Transverse colon (tissue), 4 donors: Measurements from ENCODE around the gene ASIC2. TPM values are rescaled to one million over a fixed set of nuclear protein-coding genes. Genes with fewer than 3 reads are reported as not detected.

Experiments
- DNase-seq: peaks from one replicate; pipeline ENCODE4 v3.0.0-alpha.2; 2019
- H3K27ac ChIP-seq, 4 donors: fragments of 200-600 bp; sonication (generic); 2 replicates each; pipeline ENCODE4 v1.5.1; 2016 to 2018; ENCODE audit warnings: inconsistent platforms in 4 of 4
- H3K27me3 ChIP-seq: fragments of 200-600 bp; sonication (generic); 2 replicates; pipeline ENCODE4 v1.5.1; 2017; ENCODE audit warnings: inconsistent platforms
- H3K36me3 ChIP-seq, 4 donors: fragments of 200-600 bp; sonication (generic); 2 replicates each; pipeline ENCODE4 v1.5.1; 2017 to 2019; ENCODE audit warnings: inconsistent platforms in 4 of 4
- H3K4me1 ChIP-seq, 4 donors: fragments of 200-600 bp; sonication (generic); 2 replicates each; pipeline ENCODE4 v1.5.1; 2017 to 2020; ENCODE audit warnings: inconsistent platforms in 4 of 4
- H3K4me3 ChIP-seq, 4 donors: fragments of 200-600 bp; sonication (generic); 1 replicate in 1 of 4; 2 replicates in 3 of 4; pipeline versions ENCODE4 v1.5.1 to v1.6.1; 2017 to 2019; ENCODE audit warnings: inconsistent platforms in 4 of 4
- H3K9me3 ChIP-seq, 2 donors: fragments of 200-600 bp; sonication (generic); 2 replicates each; pipeline ENCODE4 v1.5.1; 2017 to 2019; ENCODE audit warnings: inconsistent platforms in 2 of 2
- EP300 ChIP-seq: sonication (generic); formaldehyde crosslinking; IDR thresholded peaks from one replicate; pipeline ENCODE4 v1.6.1; 2017; ENCODE audit warnings: antibody characterized with exemption, low read depth
- POLR2A ChIP-seq: fragments of 450-650 bp; IDR thresholded peaks from one replicate; pipeline ENCODE4 v1.6.1; 2016; ENCODE audit warnings: antibody characterized with exemption, mild to moderate bottlenecking, moderate library complexity
- POLR2AphosphoS5 ChIP-seq, 3 donors: sonication (generic); formaldehyde crosslinking; IDR thresholded peaks; one replicate each; pipeline ENCODE4 v1.6.1; 2016; ENCODE audit warnings: antibody characterized with exemption in 3 of 3
- WGBS, 2 donors: methylation state at CpG; one replicate each; pipeline ENCODE4 v1.1.5; 2018; ENCODE audit warnings: low coverage in 1 of 2; 5-methylcytosine and 5-hydroxymethylcytosine counted together
- in situ Hi-C, 4 donors: fragments of 200-750 bp; cut with MboI; loops; one replicate each; pipeline versions ENCODE4 v1.15.0 to v1.15.1; 2017; ENCODE audit warnings: low sequenced_read_pairs in 3 of 4, low pct_ligation_motif_present in 1 of 4, low pct_unique_long_range_greater_than_20kb in 1 of 4
- intact Hi-C: fragments of 100-400 bp; cut with DNase I; formaldehyde crosslinking; loops from one replicate; pipeline ENCODE4 v1.15.1; 2023; ENCODE audit warnings: low total_unique reads
- total RNA-seq, 4 donors: library from RNA; depleted of rRNA; stranded (reverse); fragments of >200 nt; gene quantifications; one replicate each; pipeline ENCODE4 v1.1.0, GENCODE V29; 2016
- TF ChIP-seq, protein P1 (sequence below), 5 experiments: fragments of 200-600 bp in 3 of 5; fragments of 450-650 bp in 2 of 5; sonication (generic) in 3 of 5; IDR thresholded peaks; 1 replicate in 2 of 5; 2 replicates in 3 of 5; pipeline ENCODE4 v1.5.1; 2016 to 2017; ENCODE audit warnings: antibody characterized with exemption in 5 of 5, inconsistent platforms in 3 of 5, mild to moderate bottlenecking in 2 of 5, moderate library complexity in 1 of 5

Gene ASIC2
- total RNA-seq, 4 donors from 2014 or later: 0.16 to 0.55 TPM; not detected in 2

DNA sequence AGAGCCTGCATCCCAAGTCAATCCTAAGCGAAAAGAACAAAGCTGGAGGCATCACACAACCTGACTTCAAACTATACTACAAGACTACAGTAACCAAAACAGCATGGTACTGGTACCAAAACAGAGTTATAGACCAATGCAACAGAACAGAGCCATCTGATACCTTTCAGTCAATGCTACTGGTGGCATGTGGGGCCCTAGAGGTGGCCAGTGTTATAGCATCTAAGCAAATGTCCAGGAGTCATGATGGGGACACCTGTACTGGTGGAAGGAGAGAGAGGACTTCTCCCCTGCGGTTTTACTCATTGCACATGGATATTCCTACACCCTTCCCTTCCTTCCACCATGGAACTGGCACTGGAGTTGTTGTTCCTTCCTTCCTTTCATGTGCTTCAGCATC lies 6.0 kb upstream of the ASIC2 start:
- Histone ChIP-seq H3K36me3 (no peaks in the 10 kb centered on the region), H3K4me3 (no peak overlapping the region), H3K27me3 (peaks cover 20% of the 10 kb centered on the region), H3K9me3 (no peaks in the 10 kb centered on the region), H3K27ac (no peak overlapping the region), H3K4me1 (no peaks in the 10 kb centered on the region)
- intact Hi-C loops: no loop called here
- no peak for DNase-seq
- TF ChIP-seq POLR2A: no peak
- in situ Hi-C loops: no loop called here
- 69 to 85% methylated on average over 2 of the region's 2 CpGs for WGBS, 2 donors

GRCh38 chr17:33297643-33298042 lies 4.5 kb upstream of the ASIC2 start:
- Histone ChIP-seq H3K9me3 (no peaks in the 10 kb centered on the region), H3K4me1 (peaks cover 2 to 7% (median 4%) of the 10 kb centered on the region in 4 donors), H3K4me3 (no peak overlapping the region), H3K27me3 (peaks cover 35% of the 10 kb centered on the region), H3K36me3 (no peaks in the 10 kb centered on the region), H3K27ac (no peak overlapping the region)
- intact Hi-C loops (no loop called here), in situ Hi-C loops (no loop called here)
- 73 to 77% methylated on average over 4 of the region's 4 CpGs for WGBS, 2 donors
- no peak for DNase-seq
- no peak for TF ChIP-seq POLR2AphosphoS5 (IDR thresholded peaks at IDR 0.05)
- no peak for TF ChIP-seq POLR2A
- TF ChIP-seq, protein P1, sequence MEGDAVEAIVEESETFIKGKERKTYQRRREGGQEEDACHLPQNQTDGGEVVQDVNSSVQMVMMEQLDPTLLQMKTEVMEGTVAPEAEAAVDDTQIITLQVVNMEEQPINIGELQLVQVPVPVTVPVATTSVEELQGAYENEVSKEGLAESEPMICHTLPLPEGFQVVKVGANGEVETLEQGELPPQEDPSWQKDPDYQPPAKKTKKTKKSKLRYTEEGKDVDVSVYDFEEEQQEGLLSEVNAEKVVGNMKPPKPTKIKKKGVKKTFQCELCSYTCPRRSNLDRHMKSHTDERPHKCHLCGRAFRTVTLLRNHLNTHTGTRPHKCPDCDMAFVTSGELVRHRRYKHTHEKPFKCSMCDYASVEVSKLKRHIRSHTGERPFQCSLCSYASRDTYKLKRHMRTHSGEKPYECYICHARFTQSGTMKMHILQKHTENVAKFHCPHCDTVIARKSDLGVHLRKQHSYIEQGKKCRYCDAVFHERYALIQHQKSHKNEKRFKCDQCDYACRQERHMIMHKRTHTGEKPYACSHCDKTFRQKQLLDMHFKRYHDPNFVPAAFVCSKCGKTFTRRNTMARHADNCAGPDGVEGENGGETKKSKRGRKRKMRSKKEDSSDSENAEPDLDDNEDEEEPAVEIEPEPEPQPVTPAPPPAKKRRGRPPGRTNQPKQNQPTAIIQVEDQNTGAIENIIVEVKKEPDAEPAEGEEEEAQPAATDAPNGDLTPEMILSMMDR (IDR thresholded peaks at IDR 0.05): no peak

DNA sequence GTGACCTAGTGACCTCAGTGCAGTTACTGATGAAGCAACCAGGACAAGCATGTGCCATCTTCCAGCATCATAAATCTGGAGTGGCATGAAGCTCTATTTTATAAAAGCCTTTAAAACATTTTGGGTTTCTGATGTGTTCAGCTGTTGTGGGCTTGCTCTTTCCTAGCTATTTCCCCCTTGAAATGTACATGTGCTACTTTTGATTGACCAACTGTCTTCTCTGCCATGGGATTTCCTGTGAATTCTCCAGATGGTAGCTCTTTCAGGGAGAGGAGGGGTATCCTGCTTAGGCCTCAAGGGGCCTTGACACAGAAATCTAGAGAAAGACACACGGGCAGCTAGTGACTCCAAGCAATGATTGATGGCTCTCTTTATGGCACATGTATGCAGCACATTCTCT lies 1.9 kb upstream of the ASIC2 start:
- intact Hi-C loops (no loop called here), in situ Hi-C loops (no loop called here)
- WGBS, 2 donors: 38% methylated on average over 1 of the region's 1 CpG; no CpG with 5 or more reads in 1 of the 2 donors
- peaks cover 59% of the 10 kb centered on the region for H3K27me3 ChIP-seq
- no peaks in the 10 kb centered on the region for H3K9me3 ChIP-seq
- H3K4me1 ChIP-seq: peaks cover 6 to 13% (median 11%) of the 10 kb centered on the region in 4 donors
- DNase-seq: no peak
- no peak overlapping the region for H3K27ac ChIP-seq
- TF ChIP-seq, protein P1 (IDR thresholded peaks at IDR 0.05): no peak
- TF ChIP-seq POLR2AphosphoS5 (IDR thresholded peaks at IDR 0.05): no peak
- TF ChIP-seq EP300: no peak
- no peak for TF ChIP-seq POLR2A
- H3K4me3 ChIP-seq: no peak overlapping the region
- H3K36me3 ChIP-seq: no peaks in the 10 kb centered on the region

DNA sequence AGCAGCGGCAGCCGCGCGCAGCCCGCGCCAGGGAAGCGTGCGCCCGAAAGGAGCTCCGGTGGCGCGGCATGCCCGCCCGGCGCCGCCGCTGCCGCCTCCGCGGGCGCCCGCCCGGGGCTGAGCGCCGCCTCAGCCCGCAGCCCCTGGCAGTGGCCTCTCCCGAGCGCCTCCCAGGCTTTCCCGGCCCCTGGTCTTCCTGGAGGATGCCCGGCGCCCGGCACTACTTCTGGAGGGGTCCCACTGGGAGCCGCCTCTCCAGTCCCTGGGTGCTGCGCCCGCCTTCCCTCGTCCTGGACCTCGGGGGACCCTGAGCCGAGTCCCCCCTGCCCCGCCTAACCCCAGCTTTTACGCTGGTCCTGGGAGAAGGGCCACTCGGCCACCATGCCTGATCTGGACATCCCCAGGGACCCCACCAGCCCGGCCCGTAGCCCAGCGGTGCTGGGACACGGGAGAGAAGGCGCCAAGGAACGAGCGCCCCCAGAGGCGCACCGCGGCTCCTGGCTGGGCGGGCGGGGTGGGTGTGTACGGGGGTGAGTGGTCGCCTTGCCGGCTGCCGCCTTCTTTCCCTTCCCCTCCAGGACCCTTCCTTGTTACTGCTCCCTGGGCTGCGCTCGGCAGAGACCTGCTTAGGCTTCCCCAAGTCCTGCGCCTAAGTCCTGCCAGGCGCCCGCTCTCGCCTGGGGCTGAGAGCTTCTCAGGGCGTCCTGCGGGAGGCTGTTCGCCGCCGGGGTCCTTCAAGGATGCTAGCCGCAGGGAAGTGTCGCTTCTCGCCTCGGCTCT lies 704 bp downstream of the ASIC2 start:
- 4% methylated on average over 39 of the region's 72 CpGs; no CpG with 5 or more reads in 1 of the 2 donors for WGBS, 2 donors
- intact Hi-C loops (no loop called here), in situ Hi-C loops (no loop called here)
- Histone ChIP-seq H3K9me3 (no peaks in the 10 kb centered on the region), H3K4me1 (peaks cover 6 to 13% (median 11%) of the 10 kb centered on the region in 4 donors), H3K4me3 (peak overlapping the region in 3 of 4 donors; percentile 27 to 46 (median 35)), H3K27ac (no peak overlapping the region), H3K27me3 (peaks cover 67% of the 10 kb centered on the region), H3K36me3 (no peaks in the 10 kb centered on the region)
- TF ChIP-seq EP300: no peak
- TF ChIP-seq, protein P1 (IDR thresholded peaks at IDR 0.05): peak in 4 of 5 experiments; percentile 14 to 44 (median 24)
- DNase-seq: peak; percentile 26
